ENCODE data around the gene SMIM43.

SMIM43 gene

GRCh38 chr4:121800961-121801714 is 36.2 kb upstream of the SMIM43 start, which contains the start of gene EXOSC9:
EXOSC9 (plus strand) TSS chr4:121801323; CDS start chr4:121801425, 102 bp downstream.
- Histone ChIP-seq H3K4me3 (replicated peaks; ENCODE audit: low read depth, low read length) (peak within 1 kb of the TSS; percentile 80), H3K36me3 (ENCODE audit: control insufficient read depth, insufficient read depth, low read length) (peaks cover 4% of the 10 kb centered on the region; the same call in 1 of the 2 replicates), H3K27me3 (replicated peaks; ENCODE audit: control insufficient read depth, insufficient read depth, low read length) (no peaks in the 10 kb centered on the region)
- peak; percentile 90 for DNase-seq (ENCODE audit: extremely low read depth, insufficient read length)
- TF ChIP-seq, protein P1, sequence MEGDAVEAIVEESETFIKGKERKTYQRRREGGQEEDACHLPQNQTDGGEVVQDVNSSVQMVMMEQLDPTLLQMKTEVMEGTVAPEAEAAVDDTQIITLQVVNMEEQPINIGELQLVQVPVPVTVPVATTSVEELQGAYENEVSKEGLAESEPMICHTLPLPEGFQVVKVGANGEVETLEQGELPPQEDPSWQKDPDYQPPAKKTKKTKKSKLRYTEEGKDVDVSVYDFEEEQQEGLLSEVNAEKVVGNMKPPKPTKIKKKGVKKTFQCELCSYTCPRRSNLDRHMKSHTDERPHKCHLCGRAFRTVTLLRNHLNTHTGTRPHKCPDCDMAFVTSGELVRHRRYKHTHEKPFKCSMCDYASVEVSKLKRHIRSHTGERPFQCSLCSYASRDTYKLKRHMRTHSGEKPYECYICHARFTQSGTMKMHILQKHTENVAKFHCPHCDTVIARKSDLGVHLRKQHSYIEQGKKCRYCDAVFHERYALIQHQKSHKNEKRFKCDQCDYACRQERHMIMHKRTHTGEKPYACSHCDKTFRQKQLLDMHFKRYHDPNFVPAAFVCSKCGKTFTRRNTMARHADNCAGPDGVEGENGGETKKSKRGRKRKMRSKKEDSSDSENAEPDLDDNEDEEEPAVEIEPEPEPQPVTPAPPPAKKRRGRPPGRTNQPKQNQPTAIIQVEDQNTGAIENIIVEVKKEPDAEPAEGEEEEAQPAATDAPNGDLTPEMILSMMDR (IDR thresholded peaks at IDR 0.05; ENCODE audit: insufficient read depth, low read length, poor library complexity, severe bottlenecking), result no peak

DNA sequence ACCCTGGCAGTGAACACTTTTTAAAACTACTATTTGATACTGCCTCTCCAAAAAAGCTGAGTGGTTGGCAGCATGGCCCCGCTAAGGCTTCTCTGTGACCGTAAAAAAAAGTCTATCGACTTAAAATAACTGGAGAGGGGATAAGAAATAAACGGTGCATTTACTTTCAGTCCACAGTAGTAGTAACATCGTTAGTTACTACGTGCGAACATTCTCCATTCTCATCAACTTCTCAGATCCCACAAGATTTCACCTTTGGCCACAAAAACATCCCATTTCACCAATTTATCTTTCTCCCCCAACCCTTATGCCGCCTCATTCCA is 35.6 kb upstream of the SMIM43 start:
- Histone ChIP-seq H3K36me3 (ENCODE audit: control insufficient read depth, insufficient read depth, low read length) (peaks cover 4% of the 10 kb centered on the region; the same call in 1 of the 2 replicates), H3K27me3 (replicated peaks; ENCODE audit: control insufficient read depth, insufficient read depth, low read length) (no peaks in the 10 kb centered on the region), H3K4me3 (replicated peaks; ENCODE audit: low read depth, low read length) (peak overlapping the region; percentile 80)
- TF ChIP-seq, protein P1 (IDR thresholded peaks at IDR 0.05; ENCODE audit: insufficient read depth, low read length, poor library complexity, severe bottlenecking), result no peak
- no peak for DNase-seq (ENCODE audit: extremely low read depth, insufficient read length)

DNA sequence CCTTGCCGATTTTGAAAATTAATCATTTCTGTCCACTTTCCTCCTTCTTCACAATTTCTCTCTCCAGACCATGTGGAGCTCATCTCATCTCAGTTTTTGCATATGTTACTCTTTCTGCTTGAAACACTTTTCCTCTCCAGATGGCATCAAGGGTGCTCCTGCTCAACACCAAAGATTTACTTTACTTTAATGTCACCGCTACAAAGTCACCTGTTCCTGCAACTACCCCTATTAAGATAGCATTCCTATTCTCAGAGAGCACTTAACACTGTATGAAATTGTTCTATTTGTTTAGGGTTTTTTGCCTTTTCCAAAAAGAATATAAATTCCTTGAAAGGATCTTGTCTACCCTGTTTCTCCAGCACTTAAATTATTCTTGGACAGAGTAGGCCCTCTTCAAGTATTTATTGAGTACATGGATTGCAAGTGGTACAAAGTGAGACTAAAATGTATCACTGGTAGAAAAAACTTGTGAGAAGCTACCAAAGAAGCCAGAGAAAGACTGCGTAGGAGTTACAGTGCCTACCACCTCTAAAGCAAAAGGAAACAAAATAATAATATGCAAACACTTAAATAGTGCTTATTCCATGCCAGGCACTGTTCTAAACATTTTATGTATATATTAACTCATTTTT is 35.0 kb upstream of the SMIM43 start:
- Histone ChIP-seq H3K36me3 (ENCODE audit: control insufficient read depth, insufficient read depth, low read length) (peaks cover 4% of the 10 kb centered on the region; the same call in 1 of the 2 replicates), H3K4me3 (replicated peaks; ENCODE audit: low read depth, low read length) (peak overlapping the region; percentile 80), H3K27me3 (replicated peaks; ENCODE audit: control insufficient read depth, insufficient read depth, low read length) (no peaks in the 10 kb centered on the region)
- no peak for DNase-seq (ENCODE audit: extremely low read depth, insufficient read length)
- TF ChIP-seq, protein P1 (IDR thresholded peaks at IDR 0.05; ENCODE audit: insufficient read depth, low read length, poor library complexity, severe bottlenecking), result no peak

- Histone ChIP-seq H3K36me3 (ENCODE audit: control insufficient read depth, insufficient read depth, low read length) (peaks cover 4% of the 10 kb centered on the region; the same call in 1 of the 2 replicates), H3K27me3 (replicated peaks; ENCODE audit: control insufficient read depth, insufficient read depth, low read length) (no peaks in the 10 kb centered on the region), H3K4me3 (replicated peaks; ENCODE audit: low read depth, low read length) (no peak overlapping the region)
- TF ChIP-seq, protein P1 (IDR thresholded peaks at IDR 0.05; ENCODE audit: insufficient read depth, low read length, poor library complexity, severe bottlenecking), result no peak
- no peak for DNase-seq (ENCODE audit: extremely low read depth, insufficient read length)
Measured at GRCh38 chr4:121799208-121799823, 34.4 kb upstream of the SMIM43 start.

DNA sequence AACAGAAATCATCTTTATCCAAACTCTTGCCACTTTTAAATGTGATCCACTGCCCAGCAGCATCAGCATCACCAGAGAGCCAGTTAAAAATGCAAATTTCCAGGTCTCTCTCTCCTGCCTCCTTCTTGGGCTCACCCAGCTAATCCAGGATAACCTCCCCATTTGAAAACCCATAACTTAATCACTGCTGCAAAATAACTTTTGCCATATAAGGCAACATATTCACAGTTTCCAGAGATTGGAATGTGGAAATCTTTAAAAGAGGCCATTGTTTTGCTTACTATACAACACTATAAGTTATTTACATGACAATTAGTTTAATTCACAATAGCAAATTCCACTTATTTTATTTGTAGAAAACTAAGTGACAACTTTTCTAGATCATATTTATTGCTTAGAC is 31.3 kb upstream of the SMIM43 start:
- TF ChIP-seq, protein P1 (IDR thresholded peaks at IDR 0.05; ENCODE audit: insufficient read depth, low read length, poor library complexity, severe bottlenecking), result no peak
- H3K27me3 ChIP-seq (replicated peaks; ENCODE audit: control insufficient read depth, insufficient read depth, low read length), result no peaks in the 10 kb centered on the region
- H3K4me3 ChIP-seq (replicated peaks; ENCODE audit: low read depth, low read length), result no peak overlapping the region
- no peak for DNase-seq (ENCODE audit: extremely low read depth, insufficient read length)
- H3K36me3 ChIP-seq (ENCODE audit: control insufficient read depth, insufficient read depth, low read length), result no peaks in the 10 kb centered on the region

Data from GM06990 (cell line).